ENCODE measurements around the gene FBXO46.

Gene FBXO46

GRCh38 chr19:45691516-45692186, 39.0 kb downstream of the FBXO46 start, which contains the start of gene SNRPD2 (continued):
- TF ChIP-seq, protein P1, sequence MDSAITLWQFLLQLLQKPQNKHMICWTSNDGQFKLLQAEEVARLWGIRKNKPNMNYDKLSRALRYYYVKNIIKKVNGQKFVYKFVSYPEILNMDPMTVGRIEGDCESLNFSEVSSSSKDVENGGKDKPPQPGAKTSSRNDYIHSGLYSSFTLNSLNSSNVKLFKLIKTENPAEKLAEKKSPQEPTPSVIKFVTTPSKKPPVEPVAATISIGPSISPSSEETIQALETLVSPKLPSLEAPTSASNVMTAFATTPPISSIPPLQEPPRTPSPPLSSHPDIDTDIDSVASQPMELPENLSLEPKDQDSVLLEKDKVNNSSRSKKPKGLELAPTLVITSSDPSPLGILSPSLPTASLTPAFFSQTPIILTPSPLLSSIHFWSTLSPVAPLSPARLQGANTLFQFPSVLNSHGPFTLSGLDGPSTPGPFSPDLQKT (IDR thresholded peaks at IDR 0.05; ENCODE audit: borderline replicate concordance, low read depth, low read length): no peak
- TF ChIP-seq ZNF16 (tag by site-specific recombination; IDR thresholded peaks at IDR 0.05; ENCODE audit: low read depth) (no peak), ZFP69B (tag by site-specific recombination; IDR thresholded peaks at IDR 0.05) (0 out of 2 replicates have a peak, but pooled peaks have one; percentile 41), ZNF621 (tag by site-specific recombination; IDR thresholded peaks at IDR 0.05) (no peak), ZNF274 (IDR thresholded peaks at IDR 0.05; ENCODE audit: low read length) (no peak), ZNF274 (tag by site-specific recombination; IDR thresholded peaks at IDR 0.05; ENCODE audit: borderline replicate concordance) (no peak), ZNF610 (tag by site-specific recombination; IDR thresholded peaks at IDR 0.05; ENCODE audit: borderline replicate concordance) (no peak), RBAK (tag by site-specific recombination; IDR thresholded peaks at IDR 0.05) (no peak), OSR2 (tag by site-specific recombination; IDR thresholded peaks at IDR 0.05) (no peak), ZSCAN16 (tag by site-specific recombination; IDR thresholded peaks at IDR 0.05) (no peak), ZBTB49 (tag by site-specific recombination; IDR thresholded peaks at IDR 0.05; ENCODE audit: low read depth) (no peak), ZNF24 (tag by site-specific recombination; IDR thresholded peaks at IDR 0.05) (0 out of 2 replicates have a peak, but pooled peaks have one; percentile 40), ZSCAN5A (tag by site-specific recombination; IDR thresholded peaks at IDR 0.05) (no peak), ZBTB17 (tag by site-specific recombination; IDR thresholded peaks at IDR 0.05) (peak; percentile 80), KLF10 (tag by site-specific recombination; IDR thresholded peaks at IDR 0.05) (no peak), ZNF366 (tag by site-specific recombination; conservative IDR thresholded peaks at IDR 0.05) (peak; percentile 49), ZNF785 (tag by site-specific recombination; IDR thresholded peaks at IDR 0.05) (no peak), ZNF747 (tag by site-specific recombination; IDR thresholded peaks at IDR 0.05) (no peak), ZNF776 (tag by site-specific recombination; IDR thresholded peaks at IDR 0.05; ENCODE audit: borderline replicate concordance) (no peak), TRIM28 (IDR thresholded peaks at IDR 0.05; ENCODE audit: borderline replicate concordance, low read length) (no peak), ZNF623 (tag by site-specific recombination; IDR thresholded peaks at IDR 0.05) (0 out of 2 replicates have a peak, but pooled peaks have one; percentile 7), ZNF391 (tag by site-specific recombination; IDR thresholded peaks at IDR 0.05; ENCODE audit: borderline replicate concordance, low read depth) (peak; percentile 91; the same call in 1 of the 2 replicates), ZNF223 (tag by site-specific recombination; IDR thresholded peaks at IDR 0.05) (no peak), ZNF184 (tag by site-specific recombination; IDR thresholded peaks at IDR 0.05) (no peak), MEIS1 (CRISPR knock-in tag; IDR thresholded peaks at IDR 0.05; ENCODE audit: borderline replicate concordance) (no peak)
- TF ChIP-seq, protein P2, sequence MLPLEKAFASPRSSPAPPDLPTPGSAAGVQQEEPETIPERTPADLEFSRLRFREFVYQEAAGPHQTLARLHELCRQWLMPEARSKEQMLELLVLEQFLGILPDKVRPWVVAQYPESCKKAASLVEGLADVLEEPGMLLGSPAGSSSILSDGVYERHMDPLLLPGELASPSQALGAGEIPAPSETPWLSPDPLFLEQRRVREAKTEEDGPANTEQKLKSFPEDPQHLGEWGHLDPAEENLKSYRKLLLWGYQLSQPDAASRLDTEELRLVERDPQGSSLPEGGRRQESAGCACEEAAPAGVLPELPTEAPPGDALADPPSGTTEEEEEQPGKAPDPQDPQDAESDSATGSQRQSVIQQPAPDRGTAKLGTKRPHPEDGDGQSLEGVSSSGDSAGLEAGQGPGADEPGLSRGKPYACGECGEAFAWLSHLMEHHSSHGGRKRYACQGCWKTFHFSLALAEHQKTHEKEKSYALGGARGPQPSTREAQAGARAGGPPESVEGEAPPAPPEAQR (tag by site-specific recombination; IDR thresholded peaks at IDR 0.05): no peak
- TF ChIP-seq, protein P3, sequence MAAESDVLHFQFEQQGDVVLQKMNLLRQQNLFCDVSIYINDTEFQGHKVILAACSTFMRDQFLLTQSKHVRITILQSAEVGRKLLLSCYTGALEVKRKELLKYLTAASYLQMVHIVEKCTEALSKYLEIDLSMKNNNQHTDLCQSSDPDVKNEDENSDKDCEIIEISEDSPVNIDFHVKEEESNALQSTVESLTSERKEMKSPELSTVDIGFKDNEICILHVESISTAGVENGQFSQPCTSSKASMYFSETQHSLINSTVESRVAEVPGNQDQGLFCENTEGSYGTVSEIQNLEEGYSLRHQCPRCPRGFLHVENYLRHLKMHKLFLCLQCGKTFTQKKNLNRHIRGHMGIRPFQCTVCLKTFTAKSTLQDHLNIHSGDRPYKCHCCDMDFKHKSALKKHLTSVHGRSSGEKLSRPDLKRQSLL (tag by site-specific recombination; IDR thresholded peaks at IDR 0.05): no peak
- TF ChIP-seq, protein P4, sequence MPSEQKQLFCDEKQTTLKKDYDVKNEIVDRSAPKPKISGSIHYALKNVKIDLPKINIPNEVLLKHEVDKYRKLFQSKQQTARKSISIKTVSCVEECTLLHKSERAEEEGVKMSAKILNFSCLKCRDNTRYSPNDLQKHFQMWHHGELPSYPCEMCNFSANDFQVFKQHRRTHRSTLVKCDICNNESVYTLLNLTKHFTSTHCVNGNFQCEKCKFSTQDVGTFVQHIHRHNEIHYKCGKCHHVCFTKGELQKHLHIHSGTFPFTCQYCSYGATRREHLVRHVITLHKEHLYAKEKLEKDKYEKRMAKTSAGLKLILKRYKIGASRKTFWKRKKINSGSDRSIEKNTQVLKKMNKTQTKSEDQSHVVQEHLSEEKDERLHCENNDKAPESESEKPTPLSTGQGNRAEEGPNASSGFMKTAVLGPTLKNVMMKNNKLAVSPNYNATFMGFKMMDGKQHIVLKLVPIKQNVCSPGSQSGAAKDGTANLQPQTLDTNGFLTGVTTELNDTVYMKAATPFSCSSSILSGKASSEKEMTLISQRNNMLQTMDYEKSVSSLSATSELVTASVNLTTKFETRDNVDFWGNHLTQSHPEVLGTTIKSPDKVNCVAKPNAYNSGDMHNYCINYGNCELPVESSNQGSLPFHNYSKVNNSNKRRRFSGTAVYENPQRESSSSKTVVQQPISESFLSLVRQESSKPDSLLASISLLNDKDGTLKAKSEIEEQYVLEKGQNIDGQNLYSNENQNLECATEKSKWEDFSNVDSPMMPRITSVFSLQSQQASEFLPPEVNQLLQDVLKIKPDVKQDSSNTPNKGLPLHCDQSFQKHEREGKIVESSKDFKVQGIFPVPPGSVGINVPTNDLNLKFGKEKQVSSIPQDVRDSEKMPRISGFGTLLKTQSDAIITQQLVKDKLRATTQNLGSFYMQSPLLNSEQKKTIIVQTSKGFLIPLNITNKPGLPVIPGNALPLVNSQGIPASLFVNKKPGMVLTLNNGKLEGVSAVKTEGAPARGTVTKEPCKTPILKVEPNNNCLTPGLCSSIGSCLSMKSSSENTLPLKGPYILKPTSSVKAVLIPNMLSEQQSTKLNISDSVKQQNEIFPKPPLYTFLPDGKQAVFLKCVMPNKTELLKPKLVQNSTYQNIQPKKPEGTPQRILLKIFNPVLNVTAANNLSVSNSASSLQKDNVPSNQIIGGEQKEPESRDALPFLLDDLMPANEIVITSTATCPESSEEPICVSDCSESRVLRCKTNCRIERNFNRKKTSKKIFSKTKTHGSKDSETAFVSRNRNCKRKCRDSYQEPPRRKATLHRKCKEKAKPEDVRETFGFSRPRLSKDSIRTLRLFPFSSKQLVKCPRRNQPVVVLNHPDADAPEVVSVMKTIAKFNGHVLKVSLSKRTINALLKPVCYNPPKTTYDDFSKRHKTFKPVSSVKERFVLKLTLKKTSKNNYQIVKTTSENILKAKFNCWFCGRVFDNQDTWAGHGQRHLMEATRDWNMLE (tag by site-specific recombination; conservative IDR thresholded peaks at IDR 0.05; ENCODE audit: low read depth): peak; percentile 62

All from HEK293 (cell line).